Measurements from ENCODE around the gene CREG2. TPM values are rescaled to one million over a fixed set of nuclear protein-coding genes. Genes with fewer than 3 reads are reported as not detected.
A peak's percentile ranks its signal among the peaks of the same experiment; 100 is the strongest.

The CREG2 gene
- total RNA-seq, 4 donors from 2014 or later, result 0.40 TPM; not detected in 3

DNA sequence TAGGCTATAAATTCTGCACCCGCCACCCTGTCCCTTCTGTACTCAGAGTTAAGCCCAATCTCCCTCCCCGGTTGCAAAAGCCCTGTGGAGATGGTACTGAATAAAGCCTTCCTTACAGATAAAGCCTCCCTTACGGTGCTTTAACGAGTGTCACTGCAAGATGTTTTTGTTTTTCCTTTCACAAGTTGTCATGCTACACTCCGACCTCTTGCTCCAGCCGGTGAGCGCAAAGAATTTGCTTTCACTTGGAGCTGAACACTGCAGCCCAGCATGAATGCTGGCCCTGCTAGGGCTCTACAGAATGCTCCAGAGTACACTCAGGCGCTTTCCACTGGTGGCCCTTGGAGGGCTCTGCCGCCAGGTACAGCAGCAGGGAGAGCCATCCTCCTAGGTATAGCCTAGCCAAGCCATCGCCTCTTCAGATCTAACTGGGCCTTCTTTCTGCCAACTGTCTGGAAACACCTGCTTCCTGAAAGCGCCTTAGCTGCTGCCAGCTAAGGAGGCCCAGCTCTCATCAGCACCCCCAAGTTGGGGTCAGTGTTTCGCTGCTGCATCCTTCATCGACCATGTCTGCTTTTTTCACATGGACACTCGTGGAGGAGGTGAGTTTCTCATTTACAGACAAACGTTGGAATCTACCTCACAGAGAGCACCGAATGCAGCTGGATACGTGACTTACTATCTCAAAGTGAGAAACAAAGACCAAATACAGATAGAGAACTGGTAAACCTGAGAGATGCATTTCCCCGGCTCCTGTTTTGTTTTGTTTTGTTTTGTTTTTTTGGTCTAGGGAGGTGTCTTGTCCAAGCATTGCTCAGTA is 13.4 kb upstream of the CREG2 start:
- H3K4me1 ChIP-seq, result no peaks in the 10 kb centered on the region
- no peak overlapping the region for H3K4me3 ChIP-seq
- H3K27me3 ChIP-seq, result no peaks in the 10 kb centered on the region
- peak in 1 of 3 donors; percentile 21 for DNase-seq
- H3K36me3 ChIP-seq, result no peaks in the 10 kb centered on the region
- peak overlapping the region in 1 of 4 donors; percentile 38 for H3K27ac ChIP-seq
- TF ChIP-seq, protein P1, sequence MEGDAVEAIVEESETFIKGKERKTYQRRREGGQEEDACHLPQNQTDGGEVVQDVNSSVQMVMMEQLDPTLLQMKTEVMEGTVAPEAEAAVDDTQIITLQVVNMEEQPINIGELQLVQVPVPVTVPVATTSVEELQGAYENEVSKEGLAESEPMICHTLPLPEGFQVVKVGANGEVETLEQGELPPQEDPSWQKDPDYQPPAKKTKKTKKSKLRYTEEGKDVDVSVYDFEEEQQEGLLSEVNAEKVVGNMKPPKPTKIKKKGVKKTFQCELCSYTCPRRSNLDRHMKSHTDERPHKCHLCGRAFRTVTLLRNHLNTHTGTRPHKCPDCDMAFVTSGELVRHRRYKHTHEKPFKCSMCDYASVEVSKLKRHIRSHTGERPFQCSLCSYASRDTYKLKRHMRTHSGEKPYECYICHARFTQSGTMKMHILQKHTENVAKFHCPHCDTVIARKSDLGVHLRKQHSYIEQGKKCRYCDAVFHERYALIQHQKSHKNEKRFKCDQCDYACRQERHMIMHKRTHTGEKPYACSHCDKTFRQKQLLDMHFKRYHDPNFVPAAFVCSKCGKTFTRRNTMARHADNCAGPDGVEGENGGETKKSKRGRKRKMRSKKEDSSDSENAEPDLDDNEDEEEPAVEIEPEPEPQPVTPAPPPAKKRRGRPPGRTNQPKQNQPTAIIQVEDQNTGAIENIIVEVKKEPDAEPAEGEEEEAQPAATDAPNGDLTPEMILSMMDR (IDR thresholded peaks at IDR 0.05), result no peak
- TF ChIP-seq POLR2A (IDR thresholded peaks at IDR 0.05), result no peak
- H3K9me3 ChIP-seq, result no peaks in the 10 kb centered on the region

DNA sequence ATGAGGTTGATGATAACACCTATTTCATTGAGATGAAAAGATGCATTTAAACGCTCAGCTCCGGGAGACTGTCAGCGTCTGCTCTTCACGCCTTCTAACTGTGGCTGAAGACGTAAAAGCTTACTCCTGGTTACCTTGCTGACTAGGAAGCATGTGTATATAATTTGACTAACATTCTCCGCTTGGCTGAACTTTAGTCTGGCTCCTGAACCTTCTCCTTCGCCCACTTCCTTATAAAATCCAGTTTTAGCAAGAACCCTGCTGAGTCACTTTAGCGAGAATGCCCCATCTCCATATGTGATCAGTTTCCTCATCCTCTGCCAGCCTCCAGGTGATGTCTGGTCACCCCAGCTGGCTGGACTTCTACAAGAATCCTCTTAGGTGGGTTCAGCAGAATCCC is 12.7 kb upstream of the CREG2 start:
- TF ChIP-seq POLR2A (IDR thresholded peaks at IDR 0.05), result no peak
- TF ChIP-seq, protein P1 (IDR thresholded peaks at IDR 0.05), result no peak

DNA sequence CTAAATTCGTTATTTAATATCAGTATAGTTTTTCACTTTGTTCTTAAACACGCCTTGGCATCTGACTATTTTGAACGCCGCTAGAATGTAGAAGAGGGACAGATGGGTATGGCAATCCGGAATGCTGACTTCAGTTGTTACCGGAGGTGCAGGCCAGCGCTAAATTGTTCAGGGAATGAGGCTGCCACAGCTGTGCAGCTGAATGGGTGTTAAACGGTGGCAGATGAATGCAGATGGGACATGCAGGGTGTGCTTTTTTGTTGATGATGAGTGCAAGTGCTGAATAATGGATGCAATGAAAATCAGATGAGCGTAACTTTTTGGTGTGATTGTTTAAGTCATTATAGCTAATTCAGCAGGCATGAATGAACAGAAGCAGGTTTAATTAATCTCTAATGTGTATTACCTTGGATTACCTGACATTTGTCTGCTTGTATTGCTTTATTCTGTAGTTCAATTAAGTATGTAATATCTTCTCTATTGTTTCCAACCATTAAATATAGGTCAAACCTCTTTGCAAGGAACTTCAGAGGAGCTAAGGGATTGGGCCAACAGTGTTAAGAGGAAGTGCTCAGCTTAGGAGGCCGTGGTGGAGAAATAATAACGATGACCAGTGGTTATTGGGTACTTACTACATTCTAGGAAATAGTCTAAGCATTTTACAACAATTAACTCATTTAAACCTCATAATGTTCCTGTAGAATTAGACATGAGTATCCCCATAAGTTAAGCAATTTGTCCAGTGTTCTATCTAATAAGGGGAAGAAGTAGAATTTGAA is 11.9 kb upstream of the CREG2 start:
- Histone ChIP-seq H3K9me3 (no peaks in the 10 kb centered on the region), H3K27ac (no peak overlapping the region), H3K36me3 (no peaks in the 10 kb centered on the region), H3K4me1 (no peaks in the 10 kb centered on the region), H3K4me3 (no peak overlapping the region), H3K27me3 (no peaks in the 10 kb centered on the region)
- no peak for DNase-seq
- TF ChIP-seq, protein P1 (IDR thresholded peaks at IDR 0.05), result no peak
- TF ChIP-seq POLR2A (IDR thresholded peaks at IDR 0.05), result no peak

More for the DNA sequence above, 12.7 kb upstream of the CREG2 start:
- peak overlapping the region in 1 of 4 donors; percentile 38 for H3K27ac ChIP-seq
- H3K36me3 ChIP-seq, result no peaks in the 10 kb centered on the region
- H3K9me3 ChIP-seq, result no peaks in the 10 kb centered on the region
- no peaks in the 10 kb centered on the region for H3K4me1 ChIP-seq
- DNase-seq, result no peak
- no peak overlapping the region for H3K4me3 ChIP-seq
- H3K27me3 ChIP-seq, result no peaks in the 10 kb centered on the region

DNA sequence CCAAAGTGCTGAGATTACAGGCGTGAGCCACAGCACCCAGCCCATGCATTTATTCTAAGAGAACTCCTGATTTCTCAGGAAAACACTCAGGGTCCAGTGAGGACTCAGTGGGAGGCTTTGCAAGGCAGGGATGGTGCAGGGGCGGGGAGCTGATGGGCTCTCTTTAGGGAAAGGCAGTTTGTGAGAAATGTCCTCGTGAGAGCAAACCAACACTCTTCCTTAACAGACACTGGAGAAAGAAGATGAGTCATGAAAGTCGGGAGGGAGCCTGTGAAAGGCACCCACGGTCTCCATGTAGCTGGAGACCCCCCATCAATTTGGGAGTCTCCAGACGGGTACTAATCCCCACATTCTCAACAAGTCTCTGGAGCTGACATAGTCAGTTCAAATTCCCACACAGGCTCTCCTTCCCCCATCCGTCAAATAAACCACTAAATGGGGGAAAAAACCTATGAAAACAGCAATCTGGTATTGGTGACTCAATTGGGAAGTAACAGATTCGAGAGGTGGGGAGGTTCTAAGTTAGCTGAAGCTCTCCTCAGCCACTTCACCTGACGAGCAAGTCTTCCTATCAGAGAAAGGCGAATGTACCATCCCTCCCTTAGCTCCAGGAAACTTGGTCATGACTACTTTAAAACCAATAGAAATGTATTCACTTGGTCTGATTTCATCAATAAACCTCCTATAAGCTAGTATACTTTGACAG is 11.0 kb upstream of the CREG2 start:
- TF ChIP-seq POLR2A (IDR thresholded peaks at IDR 0.05), result no peak
- TF ChIP-seq, protein P1 (IDR thresholded peaks at IDR 0.05), result no peak
- Histone ChIP-seq H3K4me3 (no peak overlapping the region), H3K27me3 (no peaks in the 10 kb centered on the region), H3K4me1 (no peaks in the 10 kb centered on the region), H3K36me3 (no peaks in the 10 kb centered on the region), H3K9me3 (no peaks in the 10 kb centered on the region), H3K27ac (no peak overlapping the region)
- no peak for DNase-seq

DNA sequence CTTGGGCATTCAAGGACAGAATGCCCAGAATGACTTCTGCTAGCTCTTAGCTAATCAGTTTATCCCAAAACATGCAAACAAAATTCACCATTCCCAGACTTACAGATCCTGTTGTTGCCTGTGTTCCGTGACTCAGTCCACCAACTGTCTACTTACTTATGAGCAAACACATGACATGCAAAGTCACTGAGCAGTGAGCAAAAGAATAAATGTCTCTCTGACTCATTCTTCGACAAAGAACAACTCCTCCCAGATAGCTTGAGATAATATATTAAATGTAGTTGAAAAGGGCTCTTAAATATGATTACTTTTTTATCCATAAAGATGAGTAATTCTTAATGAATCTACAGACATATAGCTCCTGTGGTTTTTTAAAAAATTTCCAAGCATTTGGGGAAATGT is 9.0 kb upstream of the CREG2 start:
- Histone ChIP-seq H3K27me3 (no peaks in the 10 kb centered on the region), H3K27ac (no peak overlapping the region), H3K36me3 (no peaks in the 10 kb centered on the region), H3K4me3 (no peak overlapping the region), H3K4me1 (no peaks in the 10 kb centered on the region), H3K9me3 (no peaks in the 10 kb centered on the region)
- TF ChIP-seq POLR2A (IDR thresholded peaks at IDR 0.05), result no peak
- TF ChIP-seq, protein P1 (IDR thresholded peaks at IDR 0.05), result no peak
- DNase-seq, result no peak

All from Peyer's patch (tissue), 4 donors.